ENCODE results near the gene NEUROD2.

Gene NEUROD2

GRCh38 chr17:39619786-39620101, 12.0 kb upstream of the NEUROD2 start:
- TF ChIP-seq POLR2A (IDR thresholded peaks at IDR 0.05; ENCODE audit: extremely low read depth, insufficient read length): no peak
- TF ChIP-seq, protein P1, sequence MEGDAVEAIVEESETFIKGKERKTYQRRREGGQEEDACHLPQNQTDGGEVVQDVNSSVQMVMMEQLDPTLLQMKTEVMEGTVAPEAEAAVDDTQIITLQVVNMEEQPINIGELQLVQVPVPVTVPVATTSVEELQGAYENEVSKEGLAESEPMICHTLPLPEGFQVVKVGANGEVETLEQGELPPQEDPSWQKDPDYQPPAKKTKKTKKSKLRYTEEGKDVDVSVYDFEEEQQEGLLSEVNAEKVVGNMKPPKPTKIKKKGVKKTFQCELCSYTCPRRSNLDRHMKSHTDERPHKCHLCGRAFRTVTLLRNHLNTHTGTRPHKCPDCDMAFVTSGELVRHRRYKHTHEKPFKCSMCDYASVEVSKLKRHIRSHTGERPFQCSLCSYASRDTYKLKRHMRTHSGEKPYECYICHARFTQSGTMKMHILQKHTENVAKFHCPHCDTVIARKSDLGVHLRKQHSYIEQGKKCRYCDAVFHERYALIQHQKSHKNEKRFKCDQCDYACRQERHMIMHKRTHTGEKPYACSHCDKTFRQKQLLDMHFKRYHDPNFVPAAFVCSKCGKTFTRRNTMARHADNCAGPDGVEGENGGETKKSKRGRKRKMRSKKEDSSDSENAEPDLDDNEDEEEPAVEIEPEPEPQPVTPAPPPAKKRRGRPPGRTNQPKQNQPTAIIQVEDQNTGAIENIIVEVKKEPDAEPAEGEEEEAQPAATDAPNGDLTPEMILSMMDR (IDR thresholded peaks at IDR 0.05; ENCODE audit: low read depth, low read length): no peak
- no peak for TF ChIP-seq MYC (IDR thresholded peaks at IDR 0.05; ENCODE audit: low read depth, low read length)
- TF ChIP-seq, protein P2, sequence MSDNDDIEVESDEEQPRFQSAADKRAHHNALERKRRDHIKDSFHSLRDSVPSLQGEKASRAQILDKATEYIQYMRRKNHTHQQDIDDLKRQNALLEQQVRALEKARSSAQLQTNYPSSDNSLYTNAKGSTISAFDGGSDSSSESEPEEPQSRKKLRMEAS (IDR thresholded peaks at IDR 0.05; ENCODE audit: low read depth, low read length): no peak
- H3K4me3 ChIP-seq (ENCODE audit: low read depth, low read length): no peak overlapping the region
- no peak for DNase-seq (ENCODE audit: low read depth)

DNA sequence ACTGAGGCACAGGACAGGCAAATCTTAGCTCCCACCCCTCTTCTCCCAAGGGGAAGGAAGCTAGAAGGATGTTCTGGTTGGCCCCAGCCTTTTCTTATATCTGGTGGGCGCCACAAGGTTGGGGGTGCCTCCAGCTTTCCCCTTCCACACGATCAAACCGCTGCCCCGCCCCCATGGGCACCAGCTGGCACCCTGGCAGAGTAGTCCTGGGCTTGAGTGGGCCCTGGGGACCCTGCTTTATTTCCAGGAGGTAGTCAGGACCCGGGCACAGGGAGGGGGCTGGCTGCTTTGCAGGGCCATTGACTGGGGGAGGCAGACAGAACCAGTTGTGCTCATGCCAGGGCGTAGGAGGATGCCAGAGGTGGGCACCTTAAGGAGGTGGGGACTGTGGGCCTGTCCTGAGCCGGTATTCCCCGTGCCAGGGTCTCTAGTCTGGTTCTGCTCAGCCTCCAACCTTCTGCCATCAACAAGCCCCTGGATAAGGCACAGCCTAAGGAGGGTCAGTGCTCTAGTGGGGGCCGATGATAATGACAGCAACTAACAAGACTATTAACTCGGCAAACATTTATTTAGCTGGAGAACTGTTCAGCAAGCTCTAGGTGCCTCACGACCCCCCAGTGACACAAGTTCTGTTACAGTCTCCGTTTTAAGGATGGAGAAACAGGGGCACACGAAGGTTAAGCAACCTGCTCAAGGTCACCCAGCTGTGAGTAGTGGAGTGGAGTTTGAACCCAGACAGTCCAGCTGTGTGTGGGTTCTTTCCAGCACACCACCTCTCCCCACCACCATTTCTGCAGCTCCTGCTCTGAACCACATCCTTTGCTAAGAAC, 11.5 kb upstream of the NEUROD2 start:
- no peak for DNase-seq (ENCODE audit: low read depth)
- TF ChIP-seq, protein P2 (IDR thresholded peaks at IDR 0.05; ENCODE audit: low read depth, low read length): no peak
- TF ChIP-seq, protein P1 (IDR thresholded peaks at IDR 0.05; ENCODE audit: low read depth, low read length): no peak
- TF ChIP-seq MYC (IDR thresholded peaks at IDR 0.05; ENCODE audit: low read depth, low read length) (no peak), POLR2A (IDR thresholded peaks at IDR 0.05; ENCODE audit: extremely low read depth, insufficient read length) (no peak)
- H3K4me3 ChIP-seq (ENCODE audit: low read depth, low read length): no peak overlapping the region

DNA sequence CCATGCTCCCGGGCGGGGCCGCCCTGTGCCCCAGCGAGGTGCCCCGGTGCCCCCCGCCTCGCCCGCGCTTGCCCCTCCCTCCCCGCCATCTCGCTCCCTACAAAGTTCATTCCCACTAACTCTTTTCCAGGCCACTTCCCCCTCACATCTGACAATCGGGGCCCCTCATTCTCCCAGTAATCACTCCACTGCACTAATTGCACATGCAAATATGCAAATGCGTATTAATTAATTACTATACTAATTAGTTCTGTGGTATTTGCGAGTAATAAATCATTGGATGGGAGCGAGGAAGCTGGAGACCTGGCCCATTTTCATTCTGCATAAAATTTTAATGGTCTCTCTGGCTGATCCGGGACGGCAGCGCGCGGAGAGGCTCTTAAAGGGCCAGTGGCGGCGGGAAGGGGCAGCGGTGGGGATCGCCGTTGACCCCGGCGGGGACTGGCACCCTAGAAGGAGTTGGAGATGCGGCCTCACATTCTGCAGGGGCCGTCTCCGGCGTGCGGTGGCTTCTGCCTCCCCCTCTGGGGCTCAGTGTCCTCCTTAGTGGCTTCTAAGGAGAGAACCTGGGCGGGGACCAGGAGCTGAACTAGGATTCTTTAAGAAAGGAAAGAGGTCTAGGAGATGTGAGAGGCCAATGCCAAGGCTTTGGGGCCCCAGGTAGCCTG, 10.7 kb upstream of the NEUROD2 start:
- H3K4me3 ChIP-seq (ENCODE audit: low read depth, low read length): peak overlapping the region; percentile 59
- peak; percentile 55 for DNase-seq (ENCODE audit: low read depth)
- TF ChIP-seq, protein P1 (IDR thresholded peaks at IDR 0.05; ENCODE audit: low read depth, low read length): no peak
- TF ChIP-seq, protein P2 (IDR thresholded peaks at IDR 0.05; ENCODE audit: low read depth, low read length): no peak
- TF ChIP-seq MYC (IDR thresholded peaks at IDR 0.05; ENCODE audit: low read depth, low read length) (no peak), POLR2A (IDR thresholded peaks at IDR 0.05; ENCODE audit: extremely low read depth, insufficient read length) (no peak)

GRCh38 chr17:39617446-39618245, 9.9 kb upstream of the NEUROD2 start:
- H3K4me3 ChIP-seq (ENCODE audit: low read depth, low read length): peak overlapping the region; percentile 59
- TF ChIP-seq, protein P2 (IDR thresholded peaks at IDR 0.05; ENCODE audit: low read depth, low read length): peak; percentile 84
- TF ChIP-seq, protein P1 (IDR thresholded peaks at IDR 0.05; ENCODE audit: low read depth, low read length): no peak
- TF ChIP-seq MYC (IDR thresholded peaks at IDR 0.05; ENCODE audit: low read depth, low read length) (peak; percentile 86), POLR2A (IDR thresholded peaks at IDR 0.05; ENCODE audit: extremely low read depth, insufficient read length) (peak; percentile 32)
- peak; percentile 80 for DNase-seq (ENCODE audit: low read depth)

GRCh38 chr17:39617100-39617445, 9.4 kb upstream of the NEUROD2 start:
- H3K4me3 ChIP-seq (ENCODE audit: low read depth, low read length): no peak overlapping the region
- TF ChIP-seq, protein P1 (IDR thresholded peaks at IDR 0.05; ENCODE audit: low read depth, low read length): no peak
- TF ChIP-seq, protein P2 (IDR thresholded peaks at IDR 0.05; ENCODE audit: low read depth, low read length): no peak
- TF ChIP-seq MYC (IDR thresholded peaks at IDR 0.05; ENCODE audit: low read depth, low read length): no peak
- TF ChIP-seq POLR2A (IDR thresholded peaks at IDR 0.05; ENCODE audit: extremely low read depth, insufficient read length): no peak
- no peak for DNase-seq (ENCODE audit: low read depth)

Measured in NB4 (cell line).